Measurements from ENCODE around the gene IVD. TPM values are rescaled to one million over a fixed set of nuclear protein-coding genes. Genes with fewer than 3 reads are reported as not detected.

Gene IVD
- total and polyA plus RNA-seq, 2 donors, result 39.4 to 48.5 TPM

GRCh38 chr15:40429068-40429710 lies 23.6 kb downstream of the IVD start:
- 83% methylated on average over 10 of the region's 10 CpGs for WGBS
- DNase-seq (ENCODE audit: extremely low spot score), result no peak
- Histone ChIP-seq H3K4me3 (ENCODE audit: low read depth, low read length) (no peak overlapping the region), H3K36me3 (ENCODE audit: insufficient read depth) (no peaks in the 10 kb centered on the region), H3K27ac (ENCODE audit: low read depth) (no peak overlapping the region), H3K4me1 (ENCODE audit: insufficient read depth) (no peaks in the 10 kb centered on the region)

- no peaks in the 10 kb centered on the region for H3K4me1 ChIP-seq (ENCODE audit: insufficient read depth)
- no peak for DNase-seq (ENCODE audit: extremely low spot score)
- no peak overlapping the region for H3K4me3 ChIP-seq (ENCODE audit: low read depth, low read length)
- 59% methylated on average over 10 of the region's 10 CpGs for WGBS
- H3K36me3 ChIP-seq (ENCODE audit: insufficient read depth), result no peaks in the 10 kb centered on the region
- H3K27ac ChIP-seq (ENCODE audit: low read depth), result no peak overlapping the region
Measured at GRCh38 chr15:40430271-40430805, 24.7 kb downstream of the IVD start.

- DNase-seq (ENCODE audit: extremely low spot score), result no peak
- no peaks in the 10 kb centered on the region for H3K4me1 ChIP-seq (ENCODE audit: insufficient read depth)
- H3K4me3 ChIP-seq (ENCODE audit: low read depth, low read length), result no peak overlapping the region
- WGBS, result 48% methylated on average over 20 of the region's 20 CpGs
- H3K27ac ChIP-seq (ENCODE audit: low read depth), result no peak overlapping the region
- no peaks in the 10 kb centered on the region for H3K36me3 ChIP-seq (ENCODE audit: insufficient read depth)
Measured at GRCh38 chr15:40435023-40435709, 29.6 kb downstream of the IVD start.

- H3K36me3 ChIP-seq (ENCODE audit: insufficient read depth), result no peaks in the 10 kb centered on the region
- H3K27ac ChIP-seq (ENCODE audit: low read depth), result no peak overlapping the region
- 8% methylated on average over 15 of the region's 15 CpGs for WGBS
- no peaks in the 10 kb centered on the region for H3K4me1 ChIP-seq (ENCODE audit: insufficient read depth)
- DNase-seq (ENCODE audit: extremely low spot score), result no peak
- peak overlapping the region; percentile 23 for H3K4me3 ChIP-seq (ENCODE audit: low read depth, low read length)
Measured at GRCh38 chr15:40435710-40436089, 30.1 kb downstream of the IVD start.

GRCh38 chr15:40436116-40436891 lies 30.7 kb downstream of the IVD start:
- no peak for DNase-seq (ENCODE audit: extremely low spot score)
- no peaks in the 10 kb centered on the region for H3K4me1 ChIP-seq (ENCODE audit: insufficient read depth)
- H3K27ac ChIP-seq (ENCODE audit: low read depth), result no peak overlapping the region
- H3K4me3 ChIP-seq (ENCODE audit: low read depth, low read length), result peak overlapping the region; percentile 23
- WGBS, result under 1% methylated on average over 39 of the region's 39 CpGs
- no peaks in the 10 kb centered on the region for H3K36me3 ChIP-seq (ENCODE audit: insufficient read depth)

GRCh38 chr15:40436892-40437751 lies 31.5 kb downstream of the IVD start:
- no peak for DNase-seq (ENCODE audit: extremely low spot score)
- H3K27ac ChIP-seq (ENCODE audit: low read depth), result no peak overlapping the region
- H3K4me3 ChIP-seq (ENCODE audit: low read depth, low read length), result no peak overlapping the region
- no peaks in the 10 kb centered on the region for H3K36me3 ChIP-seq (ENCODE audit: insufficient read depth)
- no peaks in the 10 kb centered on the region for H3K4me1 ChIP-seq (ENCODE audit: insufficient read depth)
- 7% methylated on average over 17 of the region's 17 CpGs for WGBS

GRCh38 chr15:40437752-40438687 lies 32.4 kb downstream of the IVD start:
- Histone ChIP-seq H3K4me3 (ENCODE audit: low read depth, low read length) (no peak overlapping the region), H3K27ac (ENCODE audit: low read depth) (no peak overlapping the region), H3K36me3 (ENCODE audit: insufficient read depth) (no peaks in the 10 kb centered on the region), H3K4me1 (ENCODE audit: insufficient read depth) (peaks cover 2% of the 10 kb centered on the region)
- no peak for DNase-seq (ENCODE audit: extremely low spot score)
- WGBS, result 54% methylated on average over 21 of the region's 21 CpGs

- Histone ChIP-seq H3K27ac (ENCODE audit: low read depth) (no peak overlapping the region), H3K36me3 (ENCODE audit: insufficient read depth) (no peaks in the 10 kb centered on the region), H3K4me1 (ENCODE audit: insufficient read depth) (peaks cover 2% of the 10 kb centered on the region), H3K4me3 (ENCODE audit: low read depth, low read length) (no peak overlapping the region)
- DNase-seq (ENCODE audit: extremely low spot score), result no peak
- WGBS, result 76% methylated on average over 12 of the region's 12 CpGs
Measured at GRCh38 chr15:40438712-40439111, 33.1 kb downstream of the IVD start.

GRCh38 chr15:40439461-40439959 lies 33.9 kb downstream of the IVD start:
- Histone ChIP-seq H3K4me3 (ENCODE audit: low read depth, low read length) (peak overlapping the region; percentile 95), H3K4me1 (ENCODE audit: insufficient read depth) (peaks cover 2% of the 10 kb centered on the region)

GRCh38 chr15:40439960-40440742 lies 34.6 kb downstream of the IVD start:
- under 1% methylated on average over 35 of the region's 35 CpGs for WGBS
- no peak overlapping the region for H3K27ac ChIP-seq (ENCODE audit: low read depth)
- DNase-seq (ENCODE audit: extremely low spot score), result no peak

More at GRCh38 chr15:40439461-40439959, 33.9 kb downstream of the IVD start:
- no peak overlapping the region for H3K27ac ChIP-seq (ENCODE audit: low read depth)
- 16% methylated on average over 15 of the region's 15 CpGs for WGBS
- H3K36me3 ChIP-seq (ENCODE audit: insufficient read depth), result no peaks in the 10 kb centered on the region
- DNase-seq (ENCODE audit: extremely low spot score), result no peak

GRCh38 chr15:40440743-40441564 lies 35.4 kb downstream of the IVD start, which contains the start of gene BAHD1:
Gene BAHD1 (plus strand): TSS chr15:40440953. CDS start chr15:40458465, 17,512 bp downstream.
- peaks cover 2% of the 10 kb centered on the region for H3K4me1 ChIP-seq (ENCODE audit: insufficient read depth)
- peak; percentile 89 for DNase-seq (ENCODE audit: extremely low spot score)
- no peak within 1 kb of the TSS for H3K27ac ChIP-seq (ENCODE audit: low read depth)
- H3K4me3 ChIP-seq (ENCODE audit: low read depth, low read length), result peak within 1 kb of the TSS; percentile 95
- WGBS, result under 1% methylated on average over 116 of the region's 119 CpGs
- H3K36me3 ChIP-seq (ENCODE audit: insufficient read depth), result no peaks in the 10 kb centered on the region

More at GRCh38 chr15:40439960-40440742, 34.6 kb downstream of the IVD start:
- Histone ChIP-seq H3K4me3 (ENCODE audit: low read depth, low read length) (peak overlapping the region; percentile 95), H3K36me3 (ENCODE audit: insufficient read depth) (no peaks in the 10 kb centered on the region), H3K4me1 (ENCODE audit: insufficient read depth) (peaks cover 2% of the 10 kb centered on the region)

All from urinary bladder (tissue), 4 donors.